HepG2 (cell line): ENCODE measurements around the gene ADAMTS18. TPM values are rescaled to one million over a fixed set of nuclear protein-coding genes. Genes with fewer than 3 reads are reported as not detected.

Experiments
- AGO1 ChIP-seq: fragments of 200-400 bp; formaldehyde crosslinking; IDR thresholded peaks from 2 replicates; pipeline ENCODE4 v1.6.1; 2017; ENCODE audit warnings: mild to moderate bottlenecking, low read depth, low read length, moderate library complexity; ENCODE audit not compliant: poor library complexity, severe bottlenecking
- ATF1 ChIP-seq: IDR thresholded peaks from 2 replicates; pipeline ENCODE4 v1.6.1; 2016; ENCODE audit warnings: mild to moderate bottlenecking, control low read depth
- CENPT ChIP-seq: sonication (generic); formaldehyde crosslinking; IDR thresholded peaks from 2 replicates; pipeline ENCODE4 v1.8.0; 2022; ENCODE audit warnings: low read depth, mild to moderate bottlenecking, moderate library complexity, missing genetic modification reagents
- CERS6 ChIP-seq: sonication (generic); formaldehyde crosslinking; IDR thresholded peaks from 2 replicates; pipeline ENCODE4 v1.5.0; 2020; ENCODE audit warnings: missing genetic modification reagents
- ELF1 ChIP-seq: sonication (generic); formaldehyde crosslinking; IDR thresholded peaks from 2 replicates; pipeline ENCODE4 v1.4.0; 2020; ENCODE audit warnings: missing genetic modification reagents
- FOSL2 ChIP-seq: sonication (generic); formaldehyde crosslinking; IDR thresholded peaks from 2 replicates; pipeline ENCODE4 v1.4.0; 2020; ENCODE audit warnings: missing genetic modification reagents
- GTF3A ChIP-seq: sonication (generic); formaldehyde crosslinking; conservative IDR thresholded peaks from 2 replicates; pipeline ENCODE4 v1.4.0; 2020; ENCODE audit warnings: mild to moderate bottlenecking, missing genetic modification reagents
- HOXA5 ChIP-seq: sonication (generic); formaldehyde crosslinking; IDR thresholded peaks from 2 replicates; pipeline ENCODE4 v1.4.0; 2020; ENCODE audit warnings: missing genetic modification reagents
- KDM5B ChIP-seq: sonication (generic); formaldehyde crosslinking; IDR thresholded peaks from 2 replicates; pipeline ENCODE4 v1.4.0; 2020; ENCODE audit warnings: missing genetic modification reagents, mild to moderate bottlenecking, borderline replicate concordance
- KMT2A ChIP-seq: sonication (generic); formaldehyde crosslinking; IDR thresholded peaks from 2 replicates; pipeline ENCODE4 v1.4.0; 2020; ENCODE audit warnings: missing genetic modification reagents
- LCORL ChIP-seq, 2 experiments: fragments of 450-650 bp in 1 of 2; sonication (generic) in 1 of 2; formaldehyde crosslinking in 1 of 2; IDR thresholded peaks; 2 replicates each; pipeline versions ENCODE4 v1.5.0 to v1.6.1; 2017 to 2020; ENCODE audit warnings: antibody characterized with exemption in 1 of 2, missing genetic modification reagents in 1 of 2
- NBN ChIP-seq: fragments of 450-650 bp; conservative IDR thresholded peaks from 2 replicates; pipeline ENCODE4 v1.6.1; 2017
- PHF5A ChIP-seq: IDR thresholded peaks from one replicate; pipeline ENCODE4 v1.6.1; 2018; ENCODE audit warnings: low read depth, missing genetic modification reagents; ENCODE audit not compliant: unreplicated experiment
- PRDM10 ChIP-seq: sonication (generic); formaldehyde crosslinking; IDR thresholded peaks from 2 replicates; pipeline ENCODE4 v1.4.0; 2020; ENCODE audit warnings: low read depth, missing genetic modification reagents
- PRPF4 ChIP-seq: fragments of 200-400 bp; formaldehyde crosslinking; IDR thresholded peaks from 2 replicates; pipeline ENCODE4 v1.6.1; 2016; ENCODE audit warnings: low read length, low read depth; ENCODE audit not compliant: poor library complexity, severe bottlenecking
- RARG ChIP-seq: sonication (generic); formaldehyde crosslinking; IDR thresholded peaks from 2 replicates; pipeline ENCODE4 v1.4.0; 2020; ENCODE audit warnings: low read depth, mild to moderate bottlenecking, missing genetic modification reagents
- RBM22 ChIP-seq: fragments of 200-400 bp; formaldehyde crosslinking; optimal IDR thresholded peaks from 2 replicates; pipeline ENCODE3; 2017; ENCODE audit warnings: mild to moderate bottlenecking, low read length, moderate library complexity
- RFXAP ChIP-seq: sonication (generic); formaldehyde crosslinking; IDR thresholded peaks from 2 replicates; pipeline ENCODE4 v1.4.0; 2020; ENCODE audit warnings: missing genetic modification reagents, borderline replicate concordance
- SALL2 ChIP-seq: sonication (generic); formaldehyde crosslinking; IDR thresholded peaks from 2 replicates; pipeline ENCODE4 v1.8.1; 2023; ENCODE audit warnings: mild to moderate bottlenecking, missing genetic modification reagents, inconsistent platforms
- SRY ChIP-seq: sonication (generic); formaldehyde crosslinking; IDR thresholded peaks from 2 replicates; pipeline ENCODE4 v1.8.0; 2022; ENCODE audit warnings: mild to moderate bottlenecking, missing genetic modification reagents
- SUZ12 ChIP-seq: fragments of 150-350 bp; IDR thresholded peaks from 2 replicates; pipeline ENCODE4 v1.6.1; 2014; ENCODE audit warnings: low read depth, low read length
- ZBTB7B ChIP-seq: sonication (generic); formaldehyde crosslinking; IDR thresholded peaks from 2 replicates; pipeline ENCODE4 v1.4.0; 2020; ENCODE audit warnings: missing genetic modification reagents
- ZNF333 ChIP-seq: sonication (generic); formaldehyde crosslinking; IDR thresholded peaks from 2 replicates; pipeline ENCODE4 v1.4.0; 2020; ENCODE audit warnings: mild to moderate bottlenecking, missing genetic modification reagents, borderline replicate concordance
- ZNF557 ChIP-seq: sonication (generic); formaldehyde crosslinking; IDR thresholded peaks from 2 replicates; pipeline ENCODE4 v1.4.0; 2020; ENCODE audit warnings: missing genetic modification reagents
- ZNF577 ChIP-seq: sonication (generic); formaldehyde crosslinking; IDR thresholded peaks from 2 replicates; pipeline ENCODE4 v1.4.0; 2020; ENCODE audit warnings: mild to moderate bottlenecking, low read depth, missing genetic modification reagents, borderline replicate concordance
- ZNF652 ChIP-seq: IDR thresholded peaks from 2 replicates; pipeline ENCODE4 v1.6.1; 2016; ENCODE audit warnings: low read depth, borderline replicate concordance
- polyA plus RNA-seq, 8 experiments: library from polyadenylated mRNA; depleted of rRNA in 3 of 8; stranded (reverse) in 7 of 8; unstranded in 1 of 8; fragments of >200 nt; fragmentation: Illumina TruSeq in 4 of 8; extraction: Trizol in 4 of 8; gene quantifications; 2 replicates each; pipeline versions ENCODE4 v1.2.1 to v1.2.3, GENCODE V29; 2011 to 2016; ENCODE audit warnings: low read depth in 4 of 8, missing spikeins in 1 of 8, mixed read lengths in 1 of 8; ENCODE audit not compliant: insufficient read depth in 1 of 8
- total RNA-seq, 5 experiments: library from RNA; depleted of rRNA; stranded (reverse); fragments of >200 nt; fragmentation: Illumina TruSeq; extraction: Trizol; gene quantifications; 2 replicates each; pipeline ENCODE4 v1.2.3, GENCODE V29; 2016; ENCODE audit warnings: low read depth in 1 of 5
- TF ChIP-seq, protein P1 (sequence below): sonication (generic); formaldehyde crosslinking; IDR thresholded peaks from 2 replicates; pipeline ENCODE4 v1.9.0; 2022; ENCODE audit warnings: low read depth, missing genetic modification reagents

Gene ADAMTS18
- total and polyA plus RNA-seq, 2 of the 13 experiments (the other 11 are each of a cell fraction or from before 2014, with no cell fraction given): 0.01 TPM; not detected in 1

GRCh38 chr16:77236063-77236511, 198.7 kb downstream of the ADAMTS18 start (continued):
- peak; percentile 59 for TF ChIP-seq FOSL2 (CRISPR knock-in tag)
- TF ChIP-seq RARG (CRISPR knock-in tag): no peak
- TF ChIP-seq, protein P1, sequence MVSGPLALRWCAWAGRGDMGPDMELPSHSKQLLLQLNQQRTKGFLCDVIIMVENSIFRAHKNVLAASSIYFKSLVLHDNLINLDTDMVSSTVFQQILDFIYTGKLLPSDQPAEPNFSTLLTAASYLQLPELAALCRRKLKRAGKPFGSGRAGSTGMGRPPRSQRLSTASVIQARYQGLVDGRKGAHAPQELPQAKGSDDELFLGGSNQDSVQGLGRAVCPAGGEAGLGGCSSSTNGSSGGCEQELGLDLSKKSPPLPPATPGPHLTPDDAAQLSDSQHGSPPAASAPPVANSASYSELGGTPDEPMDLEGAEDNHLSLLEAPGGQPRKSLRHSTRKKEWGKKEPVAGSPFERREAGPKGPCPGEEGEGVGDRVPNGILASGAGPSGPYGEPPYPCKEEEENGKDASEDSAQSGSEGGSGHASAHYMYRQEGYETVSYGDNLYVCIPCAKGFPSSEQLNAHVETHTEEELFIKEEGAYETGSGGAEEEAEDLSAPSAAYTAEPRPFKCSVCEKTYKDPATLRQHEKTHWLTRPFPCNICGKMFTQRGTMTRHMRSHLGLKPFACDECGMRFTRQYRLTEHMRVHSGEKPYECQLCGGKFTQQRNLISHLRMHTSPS (CRISPR knock-in tag): no peak
- no peak for TF ChIP-seq GTF3A (CRISPR knock-in tag)
- TF ChIP-seq ELF1 (CRISPR knock-in tag): 0 out of 2 replicates have a peak, but pooled peaks have one; percentile 23
- no peak for TF ChIP-seq PRPF4
- peak; percentile 72; the same call in 1 of the 2 replicates for TF ChIP-seq RFXAP (CRISPR knock-in tag)
- peak; percentile 77; the same call in 1 of the 2 replicates for TF ChIP-seq ZNF333 (CRISPR knock-in tag)
- TF ChIP-seq ZNF577 (CRISPR knock-in tag): no peak
- TF ChIP-seq SALL2: peak; percentile 88
- no peak for TF ChIP-seq PRDM10 (CRISPR knock-in tag)
- TF ChIP-seq SRY: no peak
- TF ChIP-seq LCORL (IDR thresholded peaks at IDR 0.05): no peak
- TF ChIP-seq LCORL (CRISPR knock-in tag; IDR thresholded peaks at IDR 0.05): no peak
- TF ChIP-seq SUZ12: no peak
- no peak for TF ChIP-seq KMT2A (CRISPR knock-in tag)
- TF ChIP-seq HOXA5 (CRISPR knock-in tag): 0 out of 2 replicates have a peak, but pooled peaks have one; percentile 78
- no peak for TF ChIP-seq RBM22
- no peak for TF ChIP-seq CENPT (CRISPR knock-in tag)
- TF ChIP-seq ZNF652 (CRISPR knock-in tag): peak; percentile 10; the same call in 1 of the 2 replicates
- no peak for TF ChIP-seq CERS6 (CRISPR knock-in tag)
- TF ChIP-seq ZBTB7B (CRISPR knock-in tag): no peak
- TF ChIP-seq ZNF557 (CRISPR knock-in tag): no peak
- TF ChIP-seq PHF5A (CRISPR knock-in tag): no peak
- no peak for TF ChIP-seq ATF1 (CRISPR knock-in tag)
- no peak for TF ChIP-seq NBN
- peak; percentile 88; the same call in 1 of the 2 replicates for TF ChIP-seq KDM5B (CRISPR knock-in tag)
- TF ChIP-seq AGO1: peak; percentile 40
